ENCODE results near the gene ZFHX3. TPM values are rescaled to one million over a fixed set of nuclear protein-coding genes. Genes with fewer than 3 reads are reported as not detected.

Gene ZFHX3
- total and polyA plus RNA-seq, 2 experiments from 2014 or later: 6.7 to 12.2 TPM

- Histone ChIP-seq H3K27me3 (no peaks in the 10 kb centered on the region), H3K9me3 (ENCODE audit: low read depth) (no peaks in the 10 kb centered on the region), H3K4me1 (ENCODE audit: low read depth) (peaks cover 3% of the 10 kb centered on the region), H3K36me3 (no peaks in the 10 kb centered on the region), H3K4me3 (no peak overlapping the region), H3K27ac (no peak overlapping the region)
- no peak for TF ChIP-seq CTCF (IDR thresholded peaks at IDR 0.05; ENCODE audit: low read depth, low read length)
- DNase-seq (ENCODE audit: low read depth in 1 of 2, low spot score in 1 of 2): peak in 1 of 2 donors; percentile 54
These were observed 45.5 kb upstream of the ZFHX3 start for GRCh38 chr16:73093146-73094144.

GRCh38 chr16:73092236-73092781, 44.4 kb upstream of the ZFHX3 start:
- no peak for DNase-seq (ENCODE audit: low read depth in 1 of 2, low spot score in 1 of 2)
- TF ChIP-seq CTCF (IDR thresholded peaks at IDR 0.05; ENCODE audit: low read depth, low read length): no peak
- no peak overlapping the region for H3K27ac ChIP-seq
- no peak overlapping the region for H3K4me3 ChIP-seq
- H3K4me1 ChIP-seq (ENCODE audit: low read depth): peaks cover 3% of the 10 kb centered on the region
- H3K9me3 ChIP-seq (ENCODE audit: low read depth): no peaks in the 10 kb centered on the region
- H3K36me3 ChIP-seq: no peaks in the 10 kb centered on the region
- H3K27me3 ChIP-seq: no peaks in the 10 kb centered on the region

GRCh38 chr16:73091174-73091573, 43.2 kb upstream of the ZFHX3 start:
- no peak overlapping the region for H3K4me3 ChIP-seq
- no peak overlapping the region for H3K27ac ChIP-seq
- no peaks in the 10 kb centered on the region for H3K9me3 ChIP-seq (ENCODE audit: low read depth)
- peaks cover 3% of the 10 kb centered on the region for H3K4me1 ChIP-seq (ENCODE audit: low read depth)
- DNase-seq (ENCODE audit: low read depth in 1 of 2, low spot score in 1 of 2): no peak
- TF ChIP-seq CTCF (IDR thresholded peaks at IDR 0.05; ENCODE audit: low read depth, low read length): no peak
- no peaks in the 10 kb centered on the region for H3K27me3 ChIP-seq
- H3K36me3 ChIP-seq: no peaks in the 10 kb centered on the region

- Histone ChIP-seq H3K9me3 (ENCODE audit: low read depth) (no peaks in the 10 kb centered on the region), H3K36me3 (no peaks in the 10 kb centered on the region), H3K27ac (no peak overlapping the region), H3K27me3 (no peaks in the 10 kb centered on the region), H3K4me1 (ENCODE audit: low read depth) (no peaks in the 10 kb centered on the region), H3K4me3 (no peak overlapping the region)
- no peak for TF ChIP-seq CTCF (IDR thresholded peaks at IDR 0.05; ENCODE audit: low read depth, low read length)
- no peak for DNase-seq (ENCODE audit: low read depth in 1 of 2, low spot score in 1 of 2)
These were observed 41.5 kb upstream of the ZFHX3 start for GRCh38 chr16:73089420-73089819.

GRCh38 chr16:73086108-73086507, 38.2 kb upstream of the ZFHX3 start:
- no peak overlapping the region for H3K27ac ChIP-seq
- no peaks in the 10 kb centered on the region for H3K27me3 ChIP-seq

More at GRCh38 chr16:73086108-73086507, 38.2 kb upstream of the ZFHX3 start:
- TF ChIP-seq CTCF (IDR thresholded peaks at IDR 0.05; ENCODE audit: low read depth, low read length): no peak
- no peaks in the 10 kb centered on the region for H3K36me3 ChIP-seq
- H3K9me3 ChIP-seq (ENCODE audit: low read depth): no peaks in the 10 kb centered on the region
- H3K4me3 ChIP-seq: no peak overlapping the region
- no peaks in the 10 kb centered on the region for H3K4me1 ChIP-seq (ENCODE audit: low read depth)
- no peak for DNase-seq (ENCODE audit: low read depth in 1 of 2, low spot score in 1 of 2)

All from cardiac muscle cell (in vitro differentiated cells and primary cell).